ENCODE data around the gene S100A9.
"Not testable (repeated sequence)": the region's sequence is repeated elsewhere in the genome, so short reads cannot be mapped to it uniquely, and the experiment has no call there.

The S100A9 gene

DNA sequence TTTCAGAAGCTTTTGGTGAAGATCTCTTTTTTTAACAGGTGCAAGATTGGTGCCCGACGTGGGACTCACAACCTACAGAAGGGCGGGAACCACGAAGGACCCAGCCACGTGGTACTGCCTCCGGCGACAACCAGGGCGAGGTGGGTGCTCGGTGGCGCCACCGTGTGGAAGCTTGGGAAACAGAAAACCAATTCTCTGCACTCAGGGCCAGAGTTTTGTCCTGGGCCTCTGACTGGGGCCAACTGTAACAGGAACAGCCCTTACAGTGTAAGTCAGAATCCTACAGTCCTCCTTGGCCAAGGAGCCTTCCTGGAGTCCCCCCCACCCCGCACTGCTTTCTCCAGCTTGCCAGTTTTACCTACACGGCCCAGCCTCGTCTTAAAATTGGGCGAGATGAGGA lies 47.1 kb downstream of the S100A9 start:
- peak; percentile 50 for DNase-seq (ENCODE audit: low spot score)
- in situ Hi-C loops (cut with MboI; ENCODE audit: low pct_unique_long_range_greater_than_20kb, low sequenced_read_pairs, unreplicated experiment): no loop called here
- TF ChIP-seq, protein P1, sequence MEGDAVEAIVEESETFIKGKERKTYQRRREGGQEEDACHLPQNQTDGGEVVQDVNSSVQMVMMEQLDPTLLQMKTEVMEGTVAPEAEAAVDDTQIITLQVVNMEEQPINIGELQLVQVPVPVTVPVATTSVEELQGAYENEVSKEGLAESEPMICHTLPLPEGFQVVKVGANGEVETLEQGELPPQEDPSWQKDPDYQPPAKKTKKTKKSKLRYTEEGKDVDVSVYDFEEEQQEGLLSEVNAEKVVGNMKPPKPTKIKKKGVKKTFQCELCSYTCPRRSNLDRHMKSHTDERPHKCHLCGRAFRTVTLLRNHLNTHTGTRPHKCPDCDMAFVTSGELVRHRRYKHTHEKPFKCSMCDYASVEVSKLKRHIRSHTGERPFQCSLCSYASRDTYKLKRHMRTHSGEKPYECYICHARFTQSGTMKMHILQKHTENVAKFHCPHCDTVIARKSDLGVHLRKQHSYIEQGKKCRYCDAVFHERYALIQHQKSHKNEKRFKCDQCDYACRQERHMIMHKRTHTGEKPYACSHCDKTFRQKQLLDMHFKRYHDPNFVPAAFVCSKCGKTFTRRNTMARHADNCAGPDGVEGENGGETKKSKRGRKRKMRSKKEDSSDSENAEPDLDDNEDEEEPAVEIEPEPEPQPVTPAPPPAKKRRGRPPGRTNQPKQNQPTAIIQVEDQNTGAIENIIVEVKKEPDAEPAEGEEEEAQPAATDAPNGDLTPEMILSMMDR (IDR thresholded peaks at IDR 0.05; ENCODE audit: extremely low read depth, insufficient read depth, missing control alignments): peak; percentile 44

- in situ Hi-C loops (cut with MboI; ENCODE audit: low pct_unique_long_range_greater_than_20kb, low sequenced_read_pairs, unreplicated experiment); DNase-seq (ENCODE audit: low spot score): not testable (repeated sequence)
Observed at GRCh38 chr1:153405825-153406599, 48.4 kb downstream of the S100A9 start.

GRCh38 chr1:153407274-153407673 lies 49.6 kb downstream of the S100A9 start:
- DNase-seq (ENCODE audit: low spot score); in situ Hi-C loops (cut with MboI; ENCODE audit: low pct_unique_long_range_greater_than_20kb, low sequenced_read_pairs, unreplicated experiment): not testable (repeated sequence)
